ENCODE results near the gene GADD45A. TPM values are rescaled to one million over a fixed set of nuclear protein-coding genes. Genes with fewer than 3 reads are reported as not detected.
A peak's percentile ranks its signal among the peaks of the same experiment; 100 is the strongest.

Gene GADD45A
- total and polyA plus RNA-seq, 2 experiments from 2014 or later, result 93.1 to 175 TPM

- peaks cover 3% of the 10 kb centered on the region for H4K20me1 ChIP-seq (ENCODE audit: insufficient read depth, poor library complexity, severe bottlenecking)
- TF ChIP-seq EZH2phosphoT487 (IDR thresholded peaks at IDR 0.05; ENCODE audit: low read depth, severe bottlenecking, unreplicated experiment) (no peak), EZH2 (IDR thresholded peaks at IDR 0.05; ENCODE audit: borderline replicate concordance) (no peak)
- TF ChIP-seq, protein P1, sequence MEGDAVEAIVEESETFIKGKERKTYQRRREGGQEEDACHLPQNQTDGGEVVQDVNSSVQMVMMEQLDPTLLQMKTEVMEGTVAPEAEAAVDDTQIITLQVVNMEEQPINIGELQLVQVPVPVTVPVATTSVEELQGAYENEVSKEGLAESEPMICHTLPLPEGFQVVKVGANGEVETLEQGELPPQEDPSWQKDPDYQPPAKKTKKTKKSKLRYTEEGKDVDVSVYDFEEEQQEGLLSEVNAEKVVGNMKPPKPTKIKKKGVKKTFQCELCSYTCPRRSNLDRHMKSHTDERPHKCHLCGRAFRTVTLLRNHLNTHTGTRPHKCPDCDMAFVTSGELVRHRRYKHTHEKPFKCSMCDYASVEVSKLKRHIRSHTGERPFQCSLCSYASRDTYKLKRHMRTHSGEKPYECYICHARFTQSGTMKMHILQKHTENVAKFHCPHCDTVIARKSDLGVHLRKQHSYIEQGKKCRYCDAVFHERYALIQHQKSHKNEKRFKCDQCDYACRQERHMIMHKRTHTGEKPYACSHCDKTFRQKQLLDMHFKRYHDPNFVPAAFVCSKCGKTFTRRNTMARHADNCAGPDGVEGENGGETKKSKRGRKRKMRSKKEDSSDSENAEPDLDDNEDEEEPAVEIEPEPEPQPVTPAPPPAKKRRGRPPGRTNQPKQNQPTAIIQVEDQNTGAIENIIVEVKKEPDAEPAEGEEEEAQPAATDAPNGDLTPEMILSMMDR (IDR thresholded peaks at IDR 0.05; ENCODE audit: poor library complexity), result no peak
- H3K36me3 ChIP-seq (replicated peaks; ENCODE audit: insufficient read depth, low read depth), result no peaks in the 10 kb centered on the region
- H3K79me2 ChIP-seq, result peaks cover 12% of the 10 kb centered on the region
- no peak for DNase-seq (ENCODE audit: low spot score)
- no peaks in the 10 kb centered on the region for H3K9me2 ChIP-seq (replicated peaks; ENCODE audit: insufficient read depth)
- WGBS (ENCODE audit: low lambda C conversion rate, missing lambda C conversion rate), result 5% methylated on average over 17 of the region's 20 CpGs
- peak overlapping the region; percentile 10 for H3K4me3 ChIP-seq
- H3K4me1 ChIP-seq (ENCODE audit: insufficient read depth), result peaks cover 15% of the 10 kb centered on the region
- no peaks in the 10 kb centered on the region for H3K27me3 ChIP-seq
- no peak overlapping the region for H2AFZ ChIP-seq
- H3K9me3 ChIP-seq (ENCODE audit: low read depth), result no peaks in the 10 kb centered on the region
- peak overlapping the region; percentile 71 for H3K4me2 ChIP-seq
- H3K27ac ChIP-seq, result peak overlapping the region; percentile 72
Observed at GRCh38 chr1:67684526-67685066, 405 bp upstream of the GADD45A start.

- peak; percentile 69 for DNase-seq (ENCODE audit: low spot score)
- peaks cover 3% of the 10 kb centered on the region for H4K20me1 ChIP-seq (ENCODE audit: insufficient read depth, poor library complexity, severe bottlenecking)
- no peaks in the 10 kb centered on the region for H3K27me3 ChIP-seq
- WGBS (ENCODE audit: low lambda C conversion rate, missing lambda C conversion rate), result 2% methylated on average over 29 of the region's 65 CpGs
- H3K4me3 ChIP-seq, result peak overlapping the region; percentile 88
- peak overlapping the region; percentile 98 for H3K27ac ChIP-seq
- H2AFZ ChIP-seq, result peak overlapping the region; percentile 33
- no peaks in the 10 kb centered on the region for H3K36me3 ChIP-seq (replicated peaks; ENCODE audit: insufficient read depth, low read depth)
- H3K79me2 ChIP-seq, result peaks cover 12% of the 10 kb centered on the region
- TF ChIP-seq EZH2 (IDR thresholded peaks at IDR 0.05; ENCODE audit: borderline replicate concordance), result no peak
- TF ChIP-seq, protein P1 (IDR thresholded peaks at IDR 0.05; ENCODE audit: poor library complexity), result no peak
- TF ChIP-seq EZH2phosphoT487 (IDR thresholded peaks at IDR 0.05; ENCODE audit: low read depth, severe bottlenecking, unreplicated experiment), result no peak
- no peaks in the 10 kb centered on the region for H3K9me2 ChIP-seq (replicated peaks; ENCODE audit: insufficient read depth)
- peak overlapping the region; percentile 76 for H3K4me2 ChIP-seq
- no peaks in the 10 kb centered on the region for H3K9me3 ChIP-seq (ENCODE audit: low read depth)
- peaks cover 15% of the 10 kb centered on the region for H3K4me1 ChIP-seq (ENCODE audit: insufficient read depth)
Observed at GRCh38 chr1:67685558-67686266, 711 bp downstream of the GADD45A start.

DNA sequence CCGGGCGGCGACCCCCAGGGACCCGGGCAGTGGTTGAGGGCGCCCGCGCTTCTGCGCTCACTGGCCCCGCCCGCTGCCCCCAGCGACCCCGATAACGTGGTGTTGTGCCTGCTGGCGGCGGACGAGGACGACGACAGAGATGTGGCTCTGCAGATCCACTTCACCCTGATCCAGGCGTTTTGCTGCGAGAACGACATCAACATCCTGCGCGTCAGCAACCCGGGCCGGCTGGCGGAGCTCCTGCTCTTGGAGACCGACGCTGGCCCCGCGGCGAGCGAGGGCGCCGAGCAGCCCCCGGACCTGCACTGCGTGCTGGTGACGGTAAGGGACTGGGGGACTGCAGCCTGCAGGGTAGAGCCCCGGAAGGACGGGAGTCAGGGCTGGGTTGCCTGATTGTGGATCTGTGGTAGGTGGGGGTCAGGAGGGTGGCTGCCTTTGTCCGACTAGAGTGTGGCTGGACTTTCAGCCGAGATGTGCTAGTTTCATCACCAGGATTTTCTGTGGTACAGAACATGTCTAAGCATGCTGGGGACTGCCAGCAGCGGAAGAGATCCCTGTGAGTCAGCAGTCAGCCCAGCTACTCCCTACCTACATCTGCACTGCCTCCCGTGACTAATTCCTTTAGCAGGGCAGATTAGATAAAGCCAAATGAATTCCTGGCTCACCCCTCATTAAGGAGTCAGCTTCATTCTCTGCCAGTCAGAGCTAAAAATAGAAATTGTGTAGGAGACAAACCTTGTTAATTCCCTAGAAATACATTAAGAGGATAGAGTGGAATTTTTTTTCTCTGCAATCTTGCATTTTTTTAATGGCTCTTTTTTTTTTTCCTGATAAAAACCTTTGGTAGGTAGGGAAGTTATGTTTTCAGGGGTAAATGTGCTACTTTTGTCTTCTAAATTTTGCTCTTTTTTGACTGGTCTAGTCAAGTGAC, 1.5 kb downstream of the GADD45A start:
- WGBS (ENCODE audit: low lambda C conversion rate, missing lambda C conversion rate), result 2% methylated on average over 18 of the region's 43 CpGs
- DNase-seq (ENCODE audit: low spot score), result peak; percentile 91
- Histone ChIP-seq H2AFZ (peak overlapping the region; percentile 33), H3K9me3 (ENCODE audit: low read depth) (no peaks in the 10 kb centered on the region), H3K27ac (peak overlapping the region; percentile 98), H3K9me2 (replicated peaks; ENCODE audit: insufficient read depth) (no peaks in the 10 kb centered on the region), H3K4me3 (peak overlapping the region; percentile 88), H3K79me2 (peaks cover 12% of the 10 kb centered on the region), H4K20me1 (ENCODE audit: insufficient read depth, poor library complexity, severe bottlenecking) (peaks cover 3% of the 10 kb centered on the region), H3K4me2 (peak overlapping the region; percentile 76), H3K4me1 (ENCODE audit: insufficient read depth) (peaks cover 15% of the 10 kb centered on the region), H3K27me3 (no peaks in the 10 kb centered on the region), H3K36me3 (replicated peaks; ENCODE audit: insufficient read depth, low read depth) (no peaks in the 10 kb centered on the region)
- no peak for TF ChIP-seq EZH2phosphoT487 (IDR thresholded peaks at IDR 0.05; ENCODE audit: low read depth, severe bottlenecking, unreplicated experiment)
- TF ChIP-seq EZH2 (IDR thresholded peaks at IDR 0.05; ENCODE audit: borderline replicate concordance), result no peak
- TF ChIP-seq, protein P1 (IDR thresholded peaks at IDR 0.05; ENCODE audit: poor library complexity), result no peak
